Transverse colon (tissue), 4 donors: Measurements from ENCODE around the gene SREK1IP1. TPM values are rescaled to one million over a fixed set of nuclear protein-coding genes. Genes with fewer than 3 reads are reported as not detected.

Experiments
- DNase-seq: peaks from one replicate; pipeline ENCODE4 v3.0.0-alpha.2; 2019
- H3K27ac ChIP-seq, 4 donors: fragments of 200-600 bp; sonication (generic); 2 replicates each; pipeline ENCODE4 v1.5.1; 2016 to 2018; ENCODE audit warnings: inconsistent platforms in 4 of 4
- H3K27me3 ChIP-seq: fragments of 200-600 bp; sonication (generic); 2 replicates; pipeline ENCODE4 v1.5.1; 2017; ENCODE audit warnings: inconsistent platforms
- H3K36me3 ChIP-seq, 4 donors: fragments of 200-600 bp; sonication (generic); 2 replicates each; pipeline ENCODE4 v1.5.1; 2017 to 2019; ENCODE audit warnings: inconsistent platforms in 4 of 4
- H3K4me1 ChIP-seq, 4 donors: fragments of 200-600 bp; sonication (generic); 2 replicates each; pipeline ENCODE4 v1.5.1; 2017 to 2020; ENCODE audit warnings: inconsistent platforms in 4 of 4
- H3K4me3 ChIP-seq, 4 donors: fragments of 200-600 bp; sonication (generic); 1 replicate in 1 of 4; 2 replicates in 3 of 4; pipeline versions ENCODE4 v1.5.1 to v1.6.1; 2017 to 2019; ENCODE audit warnings: inconsistent platforms in 4 of 4
- H3K9me3 ChIP-seq, 2 donors: fragments of 200-600 bp; sonication (generic); 2 replicates each; pipeline ENCODE4 v1.5.1; 2017 to 2019; ENCODE audit warnings: inconsistent platforms in 2 of 2
- CTCF ChIP-seq, 5 experiments: fragments of 200-600 bp in 3 of 5; fragments of 450-650 bp in 2 of 5; sonication (generic) in 3 of 5; IDR thresholded peaks; 1 replicate in 2 of 5; 2 replicates in 3 of 5; pipeline ENCODE4 v1.5.1; 2016 to 2017; ENCODE audit warnings: antibody characterized with exemption in 5 of 5, inconsistent platforms in 3 of 5, mild to moderate bottlenecking in 2 of 5, moderate library complexity in 1 of 5
- EP300 ChIP-seq: sonication (generic); formaldehyde crosslinking; IDR thresholded peaks from one replicate; pipeline ENCODE4 v1.6.1; 2017; ENCODE audit warnings: antibody characterized with exemption, low read depth
- POLR2A ChIP-seq: fragments of 450-650 bp; IDR thresholded peaks from one replicate; pipeline ENCODE4 v1.6.1; 2016; ENCODE audit warnings: antibody characterized with exemption, mild to moderate bottlenecking, moderate library complexity
- POLR2AphosphoS5 ChIP-seq, 3 donors: sonication (generic); formaldehyde crosslinking; IDR thresholded peaks; one replicate each; pipeline ENCODE4 v1.6.1; 2016; ENCODE audit warnings: antibody characterized with exemption in 3 of 3
- WGBS, 2 donors: methylation state at CpG; one replicate each; pipeline ENCODE4 v1.1.5; 2018; ENCODE audit warnings: low coverage in 1 of 2; 5-methylcytosine and 5-hydroxymethylcytosine counted together
- in situ Hi-C, 4 donors: fragments of 200-750 bp; cut with MboI; loops; one replicate each; pipeline versions ENCODE4 v1.15.0 to v1.15.1; 2017; ENCODE audit warnings: low sequenced_read_pairs in 3 of 4, low pct_ligation_motif_present in 1 of 4, low pct_unique_long_range_greater_than_20kb in 1 of 4
- intact Hi-C: fragments of 100-400 bp; cut with DNase I; formaldehyde crosslinking; loops from one replicate; pipeline ENCODE4 v1.15.1; 2023; ENCODE audit warnings: low total_unique reads
- total RNA-seq, 4 donors: library from RNA; depleted of rRNA; stranded (reverse); fragments of >200 nt; gene quantifications; one replicate each; pipeline ENCODE4 v1.1.0, GENCODE V29; 2016

Gene SREK1IP1
- total RNA-seq, 4 donors from 2014 or later = 4.0 to 14.1 (median 7.0) TPM

- in situ Hi-C loops = loop anchor here in 3 of 4 donors (10.0 to 25.0 kb wide), 3 partner anchors 230 to 680 kb away; partner anchors contain the start of gene ADAMTS6 (in 2 of the 3)
- H3K27ac ChIP-seq = peak overlapping the region in 1 of 4 donors; percentile 39
- WGBS, 2 donors = 44 to 56% methylated on average over 5 of the region's 5 CpGs
- H3K9me3 ChIP-seq = no peaks in the 10 kb centered on the region
- no peaks in the 10 kb centered on the region for H3K27me3 ChIP-seq
- intact Hi-C loops = no loop called here
- TF ChIP-seq POLR2AphosphoS5 (IDR thresholded peaks at IDR 0.05) (no peak), POLR2A (no peak), CTCF (IDR thresholded peaks at IDR 0.05) (no peak), EP300 (no peak)
- no peak overlapping the region for H3K4me3 ChIP-seq
- no peaks in the 10 kb centered on the region for H3K4me1 ChIP-seq
- H3K36me3 ChIP-seq = peaks cover 0 to 6% (median 2%) of the 10 kb centered on the region in 4 donors
- no peak for DNase-seq
Observed at GRCh38 chr5:64807520-64807919, 39.0 kb upstream of the SREK1IP1 start.

- Histone ChIP-seq H3K27ac (no peak overlapping the region), H3K27me3 (no peaks in the 10 kb centered on the region), H3K9me3 (no peaks in the 10 kb centered on the region), H3K4me3 (no peak overlapping the region), H3K4me1 (no peaks in the 10 kb centered on the region), H3K36me3 (peaks cover 0 to 6% (median 2%) of the 10 kb centered on the region in 4 donors)
- intact Hi-C loops (no loop called here), in situ Hi-C loops (loop anchor here in 3 of 4 donors (10.0 to 25.0 kb wide), 3 partner anchors 231 to 681 kb away; partner anchors contain the start of gene ADAMTS6 (in 2 of the 3))
- TF ChIP-seq POLR2AphosphoS5 (IDR thresholded peaks at IDR 0.05) (no peak), EP300 (no peak), POLR2A (no peak), CTCF (IDR thresholded peaks at IDR 0.05) (no peak)
- no peak for DNase-seq
- 90 to 92% methylated on average over 2 of the region's 2 CpGs for WGBS, 2 donors
Observed at GRCh38 chr5:64806537-64806936, 38.0 kb upstream of the SREK1IP1 start.

GRCh38 chr5:64800926-64801325, 32.4 kb upstream of the SREK1IP1 start:
- Histone ChIP-seq H3K27me3 (no peaks in the 10 kb centered on the region), H3K9me3 (no peaks in the 10 kb centered on the region), H3K27ac (no peak overlapping the region), H3K36me3 (peaks cover 0 to 6% (median 2%) of the 10 kb centered on the region in 4 donors), H3K4me3 (no peak overlapping the region), H3K4me1 (no peaks in the 10 kb centered on the region)
- no peak for DNase-seq
- in situ Hi-C loops (loop anchor here in 3 of 4 donors (10.0 to 25.0 kb wide), 3 partner anchors 236 to 686 kb away; partner anchors contain the start of gene ADAMTS6 (in 2 of the 3)), intact Hi-C loops (no loop called here)
- TF ChIP-seq POLR2AphosphoS5 (IDR thresholded peaks at IDR 0.05) (no peak), POLR2A (no peak), EP300 (no peak), CTCF (IDR thresholded peaks at IDR 0.05) (no peak)
- WGBS, 2 donors = 86 to 96% methylated on average over 1 to 2 of the region's 2 CpGs

GRCh38 chr5:64796301-64796700, 27.8 kb upstream of the SREK1IP1 start:
- H3K27ac ChIP-seq = no peak overlapping the region
- H3K4me3 ChIP-seq = no peak overlapping the region
- H3K36me3 ChIP-seq = no peaks in the 10 kb centered on the region
- no peak for TF ChIP-seq POLR2AphosphoS5 (IDR thresholded peaks at IDR 0.05)
- TF ChIP-seq CTCF (IDR thresholded peaks at IDR 0.05) = no peak
- no peak for TF ChIP-seq EP300
- TF ChIP-seq POLR2A = no peak
- H3K4me1 ChIP-seq = peaks cover 0 to 31% (median 15%) of the 10 kb centered on the region in 4 donors
- no peaks in the 10 kb centered on the region for H3K27me3 ChIP-seq
- intact Hi-C loops (no loop called here), in situ Hi-C loops (no loop called here)
- DNase-seq = no peak
- no peaks in the 10 kb centered on the region for H3K9me3 ChIP-seq
